Measurements from ENCODE around the gene GDF11. TPM values are rescaled to one million over a fixed set of nuclear protein-coding genes. Genes with fewer than 3 reads are reported as not detected.
A peak's percentile ranks its signal among the peaks of the same experiment; 100 is the strongest.

GDF11 gene
- total RNA-seq, 1 experiment from 2014 or later, result 6.7 TPM

DNA sequence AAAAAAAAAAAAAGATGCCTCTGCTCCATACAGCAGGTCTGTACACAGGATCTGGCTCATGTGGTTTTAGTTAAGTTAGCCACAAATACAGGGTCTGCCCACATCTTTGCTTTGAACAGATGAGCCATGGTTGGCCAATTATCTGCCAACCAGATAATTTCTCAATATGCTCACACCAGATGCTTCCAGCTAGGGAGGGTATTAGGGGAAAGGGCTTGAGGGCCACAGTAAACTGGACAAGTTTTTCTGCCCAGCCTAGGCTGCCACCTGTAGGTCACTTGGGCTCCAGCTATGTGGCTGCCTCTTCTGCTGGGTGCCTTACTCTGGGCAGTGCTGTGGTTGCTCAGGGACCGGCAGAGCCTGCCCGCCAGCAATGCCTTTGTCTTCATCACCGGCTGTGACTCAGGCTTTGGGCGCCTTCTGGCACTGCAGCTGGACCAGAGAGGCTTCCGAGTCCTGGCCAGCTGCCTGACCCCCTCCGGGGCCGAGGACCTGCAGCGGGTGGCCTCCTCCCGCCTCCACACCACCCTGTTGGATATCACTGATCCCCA lies 22.0 kb upstream of the GDF11 start:
- intact Hi-C loops (cut with micrococcal nuclease; ENCODE audit: unreplicated experiment), result loop anchor here (1.0 to 2.0 kb wide), 3 partner anchors 40 to 532 kb away; a partner anchor contains a TSS
- Mint-ChIP-seq H3K9me3 (ENCODE audit: low read depth, unreplicated experiment) (no peaks in the 10 kb centered on the region), H3K27ac (ENCODE audit: unreplicated experiment) (no peak overlapping the region), H3K36me3 (ENCODE audit: insufficient read depth, unreplicated experiment) (peaks cover 67% of the 10 kb centered on the region), H3K27me3 (ENCODE audit: unreplicated experiment) (no peaks in the 10 kb centered on the region), H3K4me3 (ENCODE audit: low read depth, unreplicated experiment) (peak overlapping the region; percentile 28), H3K4me1 (ENCODE audit: low read depth, unreplicated experiment) (peaks cover 73% of the 10 kb centered on the region)
- BruUV-seq (replicated peaks), result no TSS peak
- DNase-seq, result peak; percentile 88
- TF ChIP-seq CTCF (IDR thresholded peaks at IDR 0.05; ENCODE audit: unreplicated experiment), result peak; percentile 77
- CTCF ChIA-PET, result interaction anchor here (0.5 to 3.0 kb wide), 16 partner anchors 9 to 532 kb away, joined by 3 to 76 read pairs (median 4); partner anchors contain the start of genes CD63, ITGA7, RAB5B and RNF41

GRCh38 chr12:55721601-55722213 lies 21.2 kb upstream of the GDF11 start:
- Mint-ChIP-seq H3K27ac (ENCODE audit: unreplicated experiment) (no peak overlapping the region), H3K27me3 (ENCODE audit: unreplicated experiment) (no peaks in the 10 kb centered on the region), H3K9me3 (ENCODE audit: low read depth, unreplicated experiment) (no peaks in the 10 kb centered on the region), H3K36me3 (ENCODE audit: insufficient read depth, unreplicated experiment) (peaks cover 67% of the 10 kb centered on the region), H3K4me3 (ENCODE audit: low read depth, unreplicated experiment) (no peak overlapping the region), H3K4me1 (ENCODE audit: low read depth, unreplicated experiment) (peaks cover 71% of the 10 kb centered on the region)
- DNase-seq, result no peak
- BruUV-seq (replicated peaks), result no TSS peak
- CTCF ChIA-PET, result interaction anchor here (1.0 to 3.0 kb wide), 11 partner anchors 8 to 533 kb away, joined by 3 to 76 read pairs (median 8); partner anchors contain the start of genes CD63, ITGA7 and RNF41
- no peak for TF ChIP-seq CTCF (IDR thresholded peaks at IDR 0.05; ENCODE audit: unreplicated experiment)
- intact Hi-C loops (cut with micrococcal nuclease; ENCODE audit: unreplicated experiment), result loop anchor here (1.0 to 2.0 kb wide), 2 partner anchors 62 to 533 kb away; no protein-coding TSS in a partner anchor

GRCh38 chr12:55722948-55723347 lies 20.0 kb upstream of the GDF11 start:
- no peak for DNase-seq
- peaks cover 73% of the 10 kb centered on the region for H3K36me3 Mint-ChIP-seq (ENCODE audit: insufficient read depth, unreplicated experiment)
- no peaks in the 10 kb centered on the region for H3K27me3 Mint-ChIP-seq (ENCODE audit: unreplicated experiment)
- no peak overlapping the region for H3K4me3 Mint-ChIP-seq (ENCODE audit: low read depth, unreplicated experiment)
- H3K4me1 Mint-ChIP-seq (ENCODE audit: low read depth, unreplicated experiment), result peaks cover 60% of the 10 kb centered on the region
- no peak for TF ChIP-seq CTCF (IDR thresholded peaks at IDR 0.05; ENCODE audit: unreplicated experiment)
- peak overlapping the region; percentile 40 for H3K27ac Mint-ChIP-seq (ENCODE audit: unreplicated experiment)
- CTCF ChIA-PET, result interaction anchor here (0.8 to 1.2 kb wide), 3 partner anchors 14 to 41 kb away, joined by 3 read pairs; a partner anchor contains a TSS
- intact Hi-C loops (cut with micrococcal nuclease; ENCODE audit: unreplicated experiment), result no loop called here
- no peaks in the 10 kb centered on the region for H3K9me3 Mint-ChIP-seq (ENCODE audit: low read depth, unreplicated experiment)
- BruUV-seq (replicated peaks), result no TSS peak

DNA sequence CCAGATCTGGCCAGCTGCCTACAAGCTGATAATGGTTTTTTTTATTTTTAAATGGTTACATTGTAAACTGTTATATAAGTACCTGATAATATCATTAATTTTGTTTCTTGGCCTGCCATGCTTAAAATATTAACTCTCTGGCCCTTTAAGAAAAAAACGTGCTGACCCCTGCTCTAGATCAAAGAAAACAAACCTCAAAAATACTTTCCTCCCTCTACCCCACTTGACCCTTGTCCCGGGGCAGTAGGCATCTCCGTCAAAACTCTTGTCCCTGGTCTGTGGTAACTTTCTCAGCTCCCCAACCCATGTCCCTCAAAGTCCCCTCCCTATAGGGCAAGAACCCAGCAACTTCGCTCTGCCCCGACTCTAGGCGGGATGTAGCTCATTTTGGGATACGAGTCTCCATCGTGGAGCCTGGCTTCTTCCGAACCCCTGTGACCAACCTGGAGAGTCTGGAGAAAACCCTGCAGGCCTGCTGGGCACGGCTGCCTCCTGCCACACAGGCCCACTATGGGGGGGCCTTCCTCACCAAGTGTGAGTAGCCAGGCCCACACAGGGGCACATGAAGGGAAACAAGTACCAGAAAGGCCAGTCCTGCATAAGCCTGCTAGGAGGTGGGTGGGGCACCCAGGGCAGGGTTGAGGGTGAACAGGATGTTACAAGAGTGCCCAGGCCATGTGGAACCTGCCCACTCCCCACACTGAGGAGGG lies 19.3 kb upstream of the GDF11 start:
- no peaks in the 10 kb centered on the region for H3K9me3 Mint-ChIP-seq (ENCODE audit: low read depth, unreplicated experiment)
- peak overlapping the region; percentile 40 for H3K27ac Mint-ChIP-seq (ENCODE audit: unreplicated experiment)
- TF ChIP-seq CTCF (IDR thresholded peaks at IDR 0.05; ENCODE audit: unreplicated experiment), result no peak
- CTCF ChIA-PET, result interaction anchor here (1.2 to 1.5 kb wide), 2 partner anchors 13 to 42 kb away, joined by 3 to 4 read pairs; a partner anchor contains a TSS
- H3K4me3 Mint-ChIP-seq (ENCODE audit: low read depth, unreplicated experiment), result peak overlapping the region; percentile 18
- peaks cover 53% of the 10 kb centered on the region for H3K4me1 Mint-ChIP-seq (ENCODE audit: low read depth, unreplicated experiment)
- H3K36me3 Mint-ChIP-seq (ENCODE audit: insufficient read depth, unreplicated experiment), result peaks cover 80% of the 10 kb centered on the region
- H3K27me3 Mint-ChIP-seq (ENCODE audit: unreplicated experiment), result no peaks in the 10 kb centered on the region
- DNase-seq, result no peak
- no TSS peak for BruUV-seq (replicated peaks)
- intact Hi-C loops (cut with micrococcal nuclease; ENCODE audit: unreplicated experiment), result no loop called here
